AG10803 (cell line): ENCODE data around the gene IL15.
"Not testable (repeated sequence)": the region's sequence is repeated elsewhere in the genome, so short reads cannot be mapped to it uniquely, and the experiment has no call there.

Source experiments
- DNase-seq: peaks from one replicate; pipeline ENCODE4 v3.0.0; 2010; ENCODE audit warnings: low read depth
- H3K4me3 ChIP-seq: 2 replicates; pipeline ENCODE4 v1.5.1; 2011; ENCODE audit warnings: mild to moderate bottlenecking, low read length, control low read depth
- TF ChIP-seq, protein P1 (sequence below): conservative IDR thresholded peaks from 2 replicates; pipeline ENCODE4 v1.5.1; 2011; ENCODE audit warnings: mild to moderate bottlenecking, low read length, control low read depth, inconsistent platforms

IL15 gene

GRCh38 chr4:141676087-141676670 is 39.8 kb downstream of the IL15 start:
- no peak overlapping the region for H3K4me3 ChIP-seq
- TF ChIP-seq, protein P1, sequence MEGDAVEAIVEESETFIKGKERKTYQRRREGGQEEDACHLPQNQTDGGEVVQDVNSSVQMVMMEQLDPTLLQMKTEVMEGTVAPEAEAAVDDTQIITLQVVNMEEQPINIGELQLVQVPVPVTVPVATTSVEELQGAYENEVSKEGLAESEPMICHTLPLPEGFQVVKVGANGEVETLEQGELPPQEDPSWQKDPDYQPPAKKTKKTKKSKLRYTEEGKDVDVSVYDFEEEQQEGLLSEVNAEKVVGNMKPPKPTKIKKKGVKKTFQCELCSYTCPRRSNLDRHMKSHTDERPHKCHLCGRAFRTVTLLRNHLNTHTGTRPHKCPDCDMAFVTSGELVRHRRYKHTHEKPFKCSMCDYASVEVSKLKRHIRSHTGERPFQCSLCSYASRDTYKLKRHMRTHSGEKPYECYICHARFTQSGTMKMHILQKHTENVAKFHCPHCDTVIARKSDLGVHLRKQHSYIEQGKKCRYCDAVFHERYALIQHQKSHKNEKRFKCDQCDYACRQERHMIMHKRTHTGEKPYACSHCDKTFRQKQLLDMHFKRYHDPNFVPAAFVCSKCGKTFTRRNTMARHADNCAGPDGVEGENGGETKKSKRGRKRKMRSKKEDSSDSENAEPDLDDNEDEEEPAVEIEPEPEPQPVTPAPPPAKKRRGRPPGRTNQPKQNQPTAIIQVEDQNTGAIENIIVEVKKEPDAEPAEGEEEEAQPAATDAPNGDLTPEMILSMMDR, result no peak
- DNase-seq, result no peak

GRCh38 chr4:141680060-141680459 is 43.7 kb downstream of the IL15 start:
- H3K4me3 ChIP-seq, result no peak overlapping the region
- TF ChIP-seq, protein P1, result no peak
- no peak for DNase-seq

GRCh38 chr4:141684785-141685184 is 48.4 kb downstream of the IL15 start:
- no peak for DNase-seq
- TF ChIP-seq, protein P1, result no peak
- H3K4me3 ChIP-seq, result no peak overlapping the region

- H3K4me3 ChIP-seq, result no peak overlapping the region
- TF ChIP-seq, protein P1, result no peak
- DNase-seq, result peak; percentile 15
Observed at GRCh38 chr4:141686146-141686775, 49.9 kb downstream of the IL15 start.

- no peak overlapping the region for H3K4me3 ChIP-seq
- DNase-seq, result peak; percentile 18
- TF ChIP-seq, protein P1, result no peak
Observed at GRCh38 chr4:141686879-141687278, 50.5 kb downstream of the IL15 start.

GRCh38 chr4:141689726-141690296 is 53.4 kb downstream of the IL15 start:
- H3K4me3 ChIP-seq, DNase-seq: not testable (repeated sequence)

DNA sequence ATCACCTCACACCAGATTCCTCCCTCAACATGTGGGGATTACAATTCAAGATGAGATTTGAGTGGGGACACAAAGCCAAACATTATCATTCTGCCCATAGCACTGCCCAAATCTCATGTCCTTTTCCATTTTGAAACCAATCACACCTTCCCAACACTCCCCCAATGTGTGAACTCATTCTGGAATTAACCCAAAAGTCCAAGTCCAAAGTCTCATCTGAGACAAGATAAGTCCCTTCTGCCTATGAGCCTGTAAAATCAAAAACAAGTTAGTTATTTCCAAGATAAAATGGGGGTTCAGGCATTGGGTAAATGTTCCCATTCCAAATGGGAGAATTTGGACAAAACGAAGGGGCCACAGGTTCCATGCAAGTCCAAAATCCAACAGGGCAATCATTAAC is 54.9 kb downstream of the IL15 start:
- DNase-seq, H3K4me3 ChIP-seq: not testable (repeated sequence)

DNA sequence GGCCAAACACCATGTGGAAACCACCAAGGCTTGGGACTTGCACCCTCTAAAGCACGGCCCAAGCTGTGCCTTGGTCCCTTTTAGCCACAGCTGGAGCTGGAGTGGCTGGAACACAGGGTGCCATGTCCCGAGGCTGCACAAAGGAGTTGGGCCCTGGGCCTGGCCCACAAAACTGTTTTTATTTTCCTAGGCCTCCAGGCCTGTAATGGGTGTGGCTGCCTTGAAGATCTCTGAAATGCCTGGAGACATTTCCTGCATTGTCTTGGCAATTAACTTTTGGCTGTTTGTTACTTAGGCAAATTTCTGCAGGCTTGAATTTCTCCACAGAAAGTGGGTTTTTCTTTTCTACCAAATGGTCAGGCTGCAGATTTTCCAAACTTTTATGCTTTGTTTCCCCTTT is 55.7 kb downstream of the IL15 start:
- no peak overlapping the region for H3K4me3 ChIP-seq
- TF ChIP-seq, protein P1, result no peak
- DNase-seq, result no peak
